Type B pancreatic cell (in vitro differentiated cells): ENCODE measurements around the gene CARM1. TPM values are rescaled to one million over a fixed set of nuclear protein-coding genes. Genes with fewer than 3 reads are reported as not detected.
A peak's percentile ranks its signal among the peaks of the same experiment; 100 is the strongest.

Experiments used
- DNase-seq: peaks from one replicate; pipeline ENCODE4 v3.0.0; 2021; ENCODE audit warnings: mixed read lengths; ENCODE audit not compliant: unreplicated experiment; ENCODE audit errors: extremely low spot score
- H3K27ac Mint-ChIP-seq: 2 replicates; pipeline ENCODE4 v1.8.0; 2021; ENCODE audit warnings: mild to moderate bottlenecking, mixed read lengths
- H3K27me3 Mint-ChIP-seq: 2 replicates; pipeline ENCODE4 v1.8.0; 2021; ENCODE audit warnings: mixed read lengths
- H3K36me3 Mint-ChIP-seq: 2 replicates; pipeline ENCODE4 v1.8.0; 2021; ENCODE audit warnings: mixed read lengths
- H3K4me1 Mint-ChIP-seq: one replicate; pipeline ENCODE4 v1.8.0; 2021; ENCODE audit warnings: mixed read lengths; ENCODE audit not compliant: unreplicated experiment
- H3K4me3 Mint-ChIP-seq: 2 replicates; pipeline ENCODE4 v1.8.0; 2021; ENCODE audit warnings: mild to moderate bottlenecking, mixed read lengths
- H3K9me3 Mint-ChIP-seq: 2 replicates; pipeline ENCODE4 v1.8.0; 2021; ENCODE audit warnings: mixed read lengths
- CTCF ChIP-seq: fragments of 200-600 bp; sonication (generic); conservative IDR thresholded peaks from 2 replicates; pipeline ENCODE4 v1.5.0; 2021; ENCODE audit warnings: antibody characterized with exemption, mild to moderate bottlenecking
- total RNA-seq: library from RNA; stranded (reverse); gene quantifications from 2 replicates; pipeline ENCODE4 v1.2.1, GENCODE V29; 2021; ENCODE audit warnings: low replicate concordance

CARM1 gene
- total RNA-seq, 1 donor from 2014 or later: 81.9 TPM

GRCh38 chr19:10839114-10840050, 32.0 kb upstream of the CARM1 start:
- H3K27ac Mint-ChIP-seq: peak overlapping the region; percentile 0
- DNase-seq: no peak
- no peaks in the 10 kb centered on the region for H3K27me3 Mint-ChIP-seq
- H3K4me3 Mint-ChIP-seq: peak overlapping the region; percentile 18
- H3K4me1 Mint-ChIP-seq: peaks cover 13% of the 10 kb centered on the region
- H3K9me3 Mint-ChIP-seq: peaks cover 10% of the 10 kb centered on the region
- H3K36me3 Mint-ChIP-seq: peaks cover 10% of the 10 kb centered on the region
- no peak for TF ChIP-seq CTCF

GRCh38 chr19:10842788-10843187, 28.6 kb upstream of the CARM1 start:
- Mint-ChIP-seq H3K4me3 (no peak overlapping the region), H3K36me3 (peaks cover 3% of the 10 kb centered on the region), H3K27ac (no peak overlapping the region), H3K9me3 (peaks cover 5% of the 10 kb centered on the region), H3K27me3 (peaks cover 4% of the 10 kb centered on the region), H3K4me1 (no peaks in the 10 kb centered on the region)
- no peak for TF ChIP-seq CTCF
- no peak for DNase-seq

- peaks cover 5% of the 10 kb centered on the region for H3K9me3 Mint-ChIP-seq
- TF ChIP-seq CTCF: no peak
- no peak overlapping the region for H3K27ac Mint-ChIP-seq
- H3K36me3 Mint-ChIP-seq: peaks cover 3% of the 10 kb centered on the region
- DNase-seq: no peak
- peaks cover 4% of the 10 kb centered on the region for H3K27me3 Mint-ChIP-seq
- H3K4me1 Mint-ChIP-seq: no peaks in the 10 kb centered on the region
- no peak overlapping the region for H3K4me3 Mint-ChIP-seq
Measured at GRCh38 chr19:10846500-10847202, 24.7 kb upstream of the CARM1 start.

GRCh38 chr19:10848230-10848856, 23.0 kb upstream of the CARM1 start, which contains the start of gene C19orf38:
TSS of gene C19orf38 (plus strand) at chr19:10848415. CDS start at chr19:10848509, 94 bp downstream.
- peaks cover 5% of the 10 kb centered on the region for H3K9me3 Mint-ChIP-seq
- no peak within 1 kb of the TSS for H3K4me3 Mint-ChIP-seq
- TF ChIP-seq CTCF: no peak
- H3K27ac Mint-ChIP-seq: no peak within 1 kb of the TSS
- peaks cover 3% of the 10 kb centered on the region for H3K4me1 Mint-ChIP-seq
- peaks cover 4% of the 10 kb centered on the region for H3K27me3 Mint-ChIP-seq
- peaks cover 3% of the 10 kb centered on the region for H3K36me3 Mint-ChIP-seq
- DNase-seq: no peak

GRCh38 chr19:10850631-10851030, 20.7 kb upstream of the CARM1 start:
- Mint-ChIP-seq H3K9me3 (peaks cover 5% of the 10 kb centered on the region), H3K36me3 (peaks cover 3% of the 10 kb centered on the region), H3K27me3 (peaks cover 4% of the 10 kb centered on the region), H3K4me3 (no peak overlapping the region), H3K4me1 (peaks cover 3% of the 10 kb centered on the region), H3K27ac (no peak overlapping the region)
- no peak for TF ChIP-seq CTCF
- DNase-seq: no peak
